Vagina (tissue), 2 donors: Measurements from ENCODE around the gene CCNY. TPM values are rescaled to one million over a fixed set of nuclear protein-coding genes. Genes with fewer than 3 reads are reported as not detected.
A peak's percentile ranks its signal among the peaks of the same experiment; 100 is the strongest.
"Not testable (repeated sequence)": the region's sequence is repeated elsewhere in the genome, so short reads cannot be mapped to it uniquely, and the experiment has no call there.

Source experiments
- DNase-seq, 2 donors: peaks; one replicate each; pipeline ENCODE4 v3.0.0-alpha.2; 2017; ENCODE audit errors: extremely low spot score in 2 of 2
- H3K27ac ChIP-seq: fragments of 200-600 bp; sonication (generic); one replicate; pipeline ENCODE4 v1.5.1; 2019
- H3K27me3 ChIP-seq: fragments of 200-600 bp; sonication (generic); one replicate; pipeline ENCODE4 v1.5.1; 2019
- H3K36me3 ChIP-seq, 2 donors: fragments of 200-600 bp; sonication (generic); one replicate each; pipeline ENCODE4 v1.5.1; 2017 to 2019
- H3K4me1 ChIP-seq: fragments of 200-600 bp; sonication (generic); one replicate; pipeline ENCODE4 v1.5.1; 2019
- H3K4me3 ChIP-seq, 2 donors: fragments of 200-600 bp; sonication (generic); 1 replicate in 1 of 2; 2 replicates in 1 of 2; pipeline ENCODE4 v1.5.1; 2016 to 2019
- H3K9me3 ChIP-seq: fragments of 200-600 bp; sonication (generic); one replicate; pipeline ENCODE4 v1.5.1; 2019
- CTCF ChIP-seq, 3 experiments: fragments of 450-650 bp in 2 of 3; fragments of 200-600 bp in 1 of 3; sonication (generic) in 1 of 3; IDR thresholded peaks; one replicate each; pipeline ENCODE4 v1.5.1; 2017 to 2019; ENCODE audit warnings: antibody characterized with exemption in 3 of 3, mild to moderate bottlenecking in 2 of 3, moderate library complexity in 2 of 3
- POLR2A ChIP-seq, 2 donors: fragments of 450-650 bp; IDR thresholded peaks; one replicate each; pipeline ENCODE4 v1.6.1; 2017; ENCODE audit warnings: antibody characterized with exemption in 2 of 2, mild to moderate bottlenecking in 2 of 2, moderate library complexity in 2 of 2
- POLR2AphosphoS5 ChIP-seq, 2 donors: sonication (generic); formaldehyde crosslinking; IDR thresholded peaks; one replicate each; pipeline ENCODE4 v1.9.0; 2017; ENCODE audit warnings: antibody characterized with exemption in 2 of 2, mild to moderate bottlenecking in 2 of 2, low read depth in 1 of 2; ENCODE audit not compliant: insufficient read depth in 1 of 2
- intact Hi-C: fragments of 100-400 bp; cut with DNase I; formaldehyde crosslinking; loops from one replicate; pipeline ENCODE4 v1.15.1; 2023
- total RNA-seq: library from RNA; depleted of rRNA; stranded (reverse); fragments of >200 nt; gene quantifications from one replicate; pipeline ENCODE4 v1.2.3, GENCODE V29; 2016

Gene CCNY
- total RNA-seq, 1 donor from 2014 or later = 28.5 TPM

GRCh38 chr10:35406003-35406630 lies 69.8 kb downstream of the CCNY start:
- H3K4me3 ChIP-seq, H3K27me3 ChIP-seq, intact Hi-C loops, H3K9me3 ChIP-seq, H3K36me3 ChIP-seq, DNase-seq, H3K27ac ChIP-seq: not testable (repeated sequence)
- peaks cover 41% of the 10 kb centered on the region for H3K4me1 ChIP-seq

GRCh38 chr10:35407696-35408095 lies 71.4 kb downstream of the CCNY start:
- H3K4me3 ChIP-seq, H3K36me3 ChIP-seq, DNase-seq, H3K27ac ChIP-seq, intact Hi-C loops, H3K27me3 ChIP-seq, H3K9me3 ChIP-seq: not testable (repeated sequence)
- peaks cover 53% of the 10 kb centered on the region for H3K4me1 ChIP-seq

- no peak overlapping the region for H3K27ac ChIP-seq
- no peak for DNase-seq
- no peak overlapping the region for H3K4me3 ChIP-seq
- no peaks in the 10 kb centered on the region for H3K36me3 ChIP-seq
- peaks cover 45% of the 10 kb centered on the region for H3K4me1 ChIP-seq
- intact Hi-C loops = no loop called here
- no peaks in the 10 kb centered on the region for H3K27me3 ChIP-seq
- TF ChIP-seq CTCF (IDR thresholded peaks at IDR 0.05) (no peak), POLR2AphosphoS5 (IDR thresholded peaks at IDR 0.05; ENCODE audit: insufficient read depth in 1 of 2, low read depth in 1 of 2) (no peak), POLR2A (IDR thresholded peaks at IDR 0.05) (no peak)
- no peaks in the 10 kb centered on the region for H3K9me3 ChIP-seq
These were observed 72.8 kb downstream of the CCNY start for GRCh38 chr10:35409094-35409582.

GRCh38 chr10:35409808-35410207 lies 73.5 kb downstream of the CCNY start:
- H3K4me1 ChIP-seq = peaks cover 38% of the 10 kb centered on the region
- no peak for DNase-seq
- H3K4me3 ChIP-seq = no peak overlapping the region
- H3K27me3 ChIP-seq = no peaks in the 10 kb centered on the region
- intact Hi-C loops = no loop called here
- H3K27ac ChIP-seq = peak overlapping the region; percentile 2
- H3K9me3 ChIP-seq = no peaks in the 10 kb centered on the region
- H3K36me3 ChIP-seq = no peaks in the 10 kb centered on the region
- no peak for TF ChIP-seq POLR2A (IDR thresholded peaks at IDR 0.05)
- TF ChIP-seq POLR2AphosphoS5 (IDR thresholded peaks at IDR 0.05; ENCODE audit: insufficient read depth in 1 of 2, low read depth in 1 of 2) = no peak
- TF ChIP-seq CTCF (IDR thresholded peaks at IDR 0.05) = no peak

- no peaks in the 10 kb centered on the region for H3K9me3 ChIP-seq
- no peak for DNase-seq
- H3K27me3 ChIP-seq = no peaks in the 10 kb centered on the region
- peaks cover 41% of the 10 kb centered on the region for H3K4me1 ChIP-seq
- no peak overlapping the region for H3K27ac ChIP-seq
- intact Hi-C loops = no loop called here
- no peak overlapping the region for H3K4me3 ChIP-seq
- no peak for TF ChIP-seq POLR2A (IDR thresholded peaks at IDR 0.05)
- no peaks in the 10 kb centered on the region for H3K36me3 ChIP-seq
These were observed 75.9 kb downstream of the CCNY start for GRCh38 chr10:35412003-35412723.

- no peak overlapping the region for H3K4me3 ChIP-seq
- DNase-seq = no peak
- H3K36me3 ChIP-seq = no peaks in the 10 kb centered on the region
- H3K4me1 ChIP-seq = peaks cover 48% of the 10 kb centered on the region
- TF ChIP-seq CTCF (IDR thresholded peaks at IDR 0.05) (no peak), POLR2A (IDR thresholded peaks at IDR 0.05) (no peak)
- intact Hi-C loops = no loop called here
- no peaks in the 10 kb centered on the region for H3K9me3 ChIP-seq
- H3K27me3 ChIP-seq = no peaks in the 10 kb centered on the region
- no peak overlapping the region for H3K27ac ChIP-seq
These were observed 76.7 kb downstream of the CCNY start for GRCh38 chr10:35412900-35413491.
